ENCODE measurements around the gene KRT5.

Gene KRT5

DNA sequence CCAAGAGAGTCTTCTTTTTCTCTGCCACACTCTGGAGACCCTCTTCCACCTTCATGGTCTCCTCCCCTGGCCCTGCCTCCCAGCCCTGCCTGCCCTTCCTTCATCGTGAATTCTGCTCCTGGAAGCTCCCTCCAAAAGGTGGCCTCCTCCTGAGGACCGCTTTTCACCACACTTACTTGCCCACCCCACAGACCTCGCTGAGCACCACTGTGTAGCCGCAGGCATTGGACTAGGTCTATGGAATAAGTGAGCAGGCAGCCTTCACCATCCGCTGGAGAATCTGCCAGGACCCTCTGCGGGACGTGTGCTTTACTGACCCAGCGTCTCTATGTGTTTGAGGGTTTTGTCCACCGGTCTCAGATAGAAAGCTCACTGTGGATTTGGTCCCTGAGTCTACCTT lies 9.7 kb upstream of the KRT5 start:
- H3K4me1 ChIP-seq (ENCODE audit: insufficient read depth, poor library complexity, severe bottlenecking) = peaks cover 13% of the 10 kb centered on the region
- TF ChIP-seq, protein P1, sequence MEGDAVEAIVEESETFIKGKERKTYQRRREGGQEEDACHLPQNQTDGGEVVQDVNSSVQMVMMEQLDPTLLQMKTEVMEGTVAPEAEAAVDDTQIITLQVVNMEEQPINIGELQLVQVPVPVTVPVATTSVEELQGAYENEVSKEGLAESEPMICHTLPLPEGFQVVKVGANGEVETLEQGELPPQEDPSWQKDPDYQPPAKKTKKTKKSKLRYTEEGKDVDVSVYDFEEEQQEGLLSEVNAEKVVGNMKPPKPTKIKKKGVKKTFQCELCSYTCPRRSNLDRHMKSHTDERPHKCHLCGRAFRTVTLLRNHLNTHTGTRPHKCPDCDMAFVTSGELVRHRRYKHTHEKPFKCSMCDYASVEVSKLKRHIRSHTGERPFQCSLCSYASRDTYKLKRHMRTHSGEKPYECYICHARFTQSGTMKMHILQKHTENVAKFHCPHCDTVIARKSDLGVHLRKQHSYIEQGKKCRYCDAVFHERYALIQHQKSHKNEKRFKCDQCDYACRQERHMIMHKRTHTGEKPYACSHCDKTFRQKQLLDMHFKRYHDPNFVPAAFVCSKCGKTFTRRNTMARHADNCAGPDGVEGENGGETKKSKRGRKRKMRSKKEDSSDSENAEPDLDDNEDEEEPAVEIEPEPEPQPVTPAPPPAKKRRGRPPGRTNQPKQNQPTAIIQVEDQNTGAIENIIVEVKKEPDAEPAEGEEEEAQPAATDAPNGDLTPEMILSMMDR (IDR thresholded peaks at IDR 0.05; ENCODE audit: poor library complexity, severe bottlenecking) = no peak
- no peak overlapping the region for H3K27ac ChIP-seq (ENCODE audit: poor library complexity, severe bottlenecking)

GRCh38 chr12:52529417-52529816 lies 9.2 kb upstream of the KRT5 start:
- TF ChIP-seq, protein P1 (IDR thresholded peaks at IDR 0.05; ENCODE audit: poor library complexity, severe bottlenecking) = no peak

More for the DNA sequence above, 9.7 kb upstream of the KRT5 start:
- no peaks in the 10 kb centered on the region for H3K27me3 ChIP-seq (ENCODE audit: insufficient read depth, poor library complexity, severe bottlenecking)
- no peak overlapping the region for H3K4me3 ChIP-seq (ENCODE audit: severe bottlenecking)
- no peaks in the 10 kb centered on the region for H3K36me3 ChIP-seq (ENCODE audit: low read depth)
- no peaks in the 10 kb centered on the region for H3K9me3 ChIP-seq (ENCODE audit: severe bottlenecking)
- no peak for ATAC-seq (ENCODE audit: low read depth)
- DNase-seq (ENCODE audit: low spot score) = no peak

GRCh38 chr12:52528641-52529143 lies 8.5 kb upstream of the KRT5 start:
- Histone ChIP-seq H3K36me3 (ENCODE audit: low read depth) (no peaks in the 10 kb centered on the region), H3K4me1 (ENCODE audit: insufficient read depth, poor library complexity, severe bottlenecking) (peaks cover 24% of the 10 kb centered on the region), H3K9me3 (ENCODE audit: severe bottlenecking) (no peaks in the 10 kb centered on the region), H3K27me3 (ENCODE audit: insufficient read depth, poor library complexity, severe bottlenecking) (no peaks in the 10 kb centered on the region), H3K4me3 (ENCODE audit: severe bottlenecking) (no peak overlapping the region), H3K27ac (ENCODE audit: poor library complexity, severe bottlenecking) (no peak overlapping the region)
- ATAC-seq (ENCODE audit: low read depth) = no peak
- no peak for DNase-seq (ENCODE audit: low spot score)
- TF ChIP-seq, protein P1 (IDR thresholded peaks at IDR 0.05; ENCODE audit: poor library complexity, severe bottlenecking) = no peak

More at GRCh38 chr12:52529417-52529816, 9.2 kb upstream of the KRT5 start:
- DNase-seq (ENCODE audit: low spot score) (no peak), ATAC-seq (ENCODE audit: low read depth) (no peak)
- no peaks in the 10 kb centered on the region for H3K9me3 ChIP-seq (ENCODE audit: severe bottlenecking)
- no peak overlapping the region for H3K27ac ChIP-seq (ENCODE audit: poor library complexity, severe bottlenecking)
- peaks cover 17% of the 10 kb centered on the region for H3K4me1 ChIP-seq (ENCODE audit: insufficient read depth, poor library complexity, severe bottlenecking)
- no peaks in the 10 kb centered on the region for H3K36me3 ChIP-seq (ENCODE audit: low read depth)
- H3K27me3 ChIP-seq (ENCODE audit: insufficient read depth, poor library complexity, severe bottlenecking) = no peaks in the 10 kb centered on the region
- no peak overlapping the region for H3K4me3 ChIP-seq (ENCODE audit: severe bottlenecking)

DNA sequence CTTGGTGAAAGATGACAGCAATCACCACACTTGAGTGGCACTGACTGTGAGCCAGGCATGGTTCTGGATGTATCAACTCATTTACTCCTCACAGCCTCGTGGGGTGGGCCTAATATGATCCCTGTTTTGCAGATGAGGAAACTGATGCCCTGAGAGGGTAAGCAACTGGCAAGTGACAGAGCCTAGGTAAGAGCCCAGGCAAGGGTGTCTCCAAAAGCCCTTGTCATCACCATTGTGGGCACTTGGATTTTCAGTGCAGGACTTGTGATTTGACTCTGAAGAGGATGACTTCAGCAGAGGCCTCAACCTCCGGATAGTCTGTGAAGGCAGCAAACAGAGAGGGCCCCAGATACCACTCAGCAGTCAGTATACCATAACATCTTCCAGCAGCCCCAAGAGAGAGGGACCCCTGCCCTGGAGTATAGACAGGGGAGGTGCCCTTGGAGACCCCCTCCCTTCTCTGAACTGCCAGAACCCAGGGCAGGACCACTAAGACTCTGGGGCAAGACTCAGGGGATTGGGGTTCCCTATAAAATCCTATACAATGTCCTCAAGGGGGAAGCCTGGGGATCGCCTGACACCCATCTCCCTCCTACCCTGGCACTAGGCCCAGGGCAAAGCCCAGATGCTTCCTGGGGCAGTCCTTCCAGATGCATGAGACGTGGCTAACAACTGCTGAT lies 7.1 kb upstream of the KRT5 start:
- TF ChIP-seq, protein P1 (IDR thresholded peaks at IDR 0.05; ENCODE audit: poor library complexity, severe bottlenecking) = no peak
- Histone ChIP-seq H3K36me3 (ENCODE audit: low read depth) (no peaks in the 10 kb centered on the region), H3K4me3 (ENCODE audit: severe bottlenecking) (no peak overlapping the region), H3K9me3 (ENCODE audit: severe bottlenecking) (no peaks in the 10 kb centered on the region), H3K4me1 (ENCODE audit: insufficient read depth, poor library complexity, severe bottlenecking) (peaks cover 38% of the 10 kb centered on the region), H3K27ac (ENCODE audit: poor library complexity, severe bottlenecking) (peak overlapping the region; percentile 99), H3K27me3 (ENCODE audit: insufficient read depth, poor library complexity, severe bottlenecking) (no peaks in the 10 kb centered on the region)
- DNase-seq (ENCODE audit: low spot score) (no peak), ATAC-seq (ENCODE audit: low read depth) (no peak)

DNA sequence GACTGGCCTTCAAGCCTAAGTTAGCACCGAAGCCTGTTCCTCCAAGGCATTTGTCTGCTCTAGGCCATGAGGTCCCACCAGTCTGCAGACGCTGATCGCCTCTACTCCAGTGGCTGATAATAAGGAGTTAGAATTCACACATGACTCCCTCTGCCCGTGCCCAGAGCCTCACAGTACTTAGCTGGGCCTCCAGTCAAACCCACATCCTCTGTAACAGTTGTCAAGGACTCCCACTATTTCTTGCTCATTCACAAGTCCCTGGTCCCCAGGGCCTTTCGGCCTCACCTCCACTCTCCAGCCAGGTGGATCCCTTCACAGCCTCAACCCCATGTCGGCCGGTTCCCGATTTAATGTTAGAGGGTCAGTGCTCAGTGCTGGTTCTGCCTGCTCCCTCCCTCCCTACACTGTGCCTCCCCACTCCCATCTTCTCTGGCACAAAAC lies 6.3 kb upstream of the KRT5 start:
- ATAC-seq (ENCODE audit: low read depth) = no peak
- Histone ChIP-seq H3K4me1 (ENCODE audit: insufficient read depth, poor library complexity, severe bottlenecking) (peaks cover 46% of the 10 kb centered on the region), H3K27me3 (ENCODE audit: insufficient read depth, poor library complexity, severe bottlenecking) (no peaks in the 10 kb centered on the region), H3K4me3 (ENCODE audit: severe bottlenecking) (no peak overlapping the region), H3K9me3 (ENCODE audit: severe bottlenecking) (no peaks in the 10 kb centered on the region), H3K27ac (ENCODE audit: poor library complexity, severe bottlenecking) (peak overlapping the region; percentile 99), H3K36me3 (ENCODE audit: low read depth) (no peaks in the 10 kb centered on the region)
- DNase-seq (ENCODE audit: low spot score) = no peak
- TF ChIP-seq, protein P1 (IDR thresholded peaks at IDR 0.05; ENCODE audit: poor library complexity, severe bottlenecking) = no peak

All from RWPE2 (cell line).